Activated T-helper 17 cell treated with anti-CD3 and anti-CD28 coated beads, Interleukin-2, amount 50 U/mL, for 72 hours (primary cell): Measurements from ENCODE around the gene PTPRM. TPM values are rescaled to one million over a fixed set of nuclear protein-coding genes. Genes with fewer than 3 reads are reported as not detected.

Experiments
- ATAC-seq: fragments of 150-1000 bp; cut with Tn5 transposase; replicated peaks from 2 replicates; pipeline ENCODE4 v1.10.0; 2021; ENCODE audit warnings: mild to moderate bottlenecking, moderate library complexity
- H3K27ac Mint-ChIP-seq: one replicate; pipeline ENCODE4 v1.8.0; 2022; ENCODE audit warnings: mixed read lengths
- H3K27me3 Mint-ChIP-seq: one replicate; pipeline ENCODE4 v1.8.0; 2022; ENCODE audit warnings: mixed read lengths
- H3K36me3 Mint-ChIP-seq: one replicate; pipeline ENCODE4 v1.8.0; 2022; ENCODE audit warnings: low read depth, mild to moderate bottlenecking, mixed read lengths
- H3K4me1 Mint-ChIP-seq: one replicate; pipeline ENCODE4 v1.8.0; 2022; ENCODE audit warnings: mixed read lengths
- H3K4me3 Mint-ChIP-seq: one replicate; pipeline ENCODE4 v1.8.0; 2022; ENCODE audit warnings: mild to moderate bottlenecking, mixed read lengths
- H3K9me3 Mint-ChIP-seq: one replicate; pipeline ENCODE4 v1.8.0; 2022; ENCODE audit warnings: mixed read lengths
- total RNA-seq, 2 donors: library from RNA; stranded (reverse); gene quantifications; one replicate each; pipeline ENCODE4 v1.2.3, GENCODE V29; 2022

Gene PTPRM
- total RNA-seq, 2 donors from 2014 or later = 7.5 to 24.5 TPM

GRCh38 chr18:8319798-8320489, 752.8 kb downstream of the PTPRM start:
- ATAC-seq = no peak
- Mint-ChIP-seq H3K27ac (no peak overlapping the region), H3K4me3 (no peak overlapping the region), H3K27me3 (no peaks in the 10 kb centered on the region), H3K9me3 (peaks cover 11% of the 10 kb centered on the region), H3K36me3 (no peaks in the 10 kb centered on the region), H3K4me1 (no peaks in the 10 kb centered on the region)

DNA sequence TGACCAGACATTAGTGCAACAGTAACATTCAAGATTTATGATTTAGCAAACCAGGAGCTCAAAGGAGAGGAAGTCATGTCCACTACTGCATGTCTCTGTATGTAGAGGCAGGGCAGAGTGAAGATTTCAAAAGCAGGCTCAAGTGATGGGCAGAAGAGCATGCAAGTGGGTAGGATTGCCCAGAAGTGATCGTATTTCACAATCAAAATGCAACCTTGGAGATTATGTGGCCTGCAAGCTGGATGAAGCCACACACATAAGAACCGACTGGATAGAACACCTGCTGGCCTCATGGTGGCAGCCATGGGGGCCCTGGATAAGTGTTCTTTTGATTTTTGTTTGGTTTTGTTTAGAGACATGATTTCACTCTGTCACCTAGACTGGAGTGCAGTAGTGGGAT, 755.4 kb downstream of the PTPRM start:
- H3K36me3 Mint-ChIP-seq = no peaks in the 10 kb centered on the region
- H3K9me3 Mint-ChIP-seq = peaks cover 11% of the 10 kb centered on the region
- no peak overlapping the region for H3K4me3 Mint-ChIP-seq
- ATAC-seq = no peak
- no peaks in the 10 kb centered on the region for H3K27me3 Mint-ChIP-seq
- H3K27ac Mint-ChIP-seq = no peak overlapping the region
- H3K4me1 Mint-ChIP-seq = no peaks in the 10 kb centered on the region

DNA sequence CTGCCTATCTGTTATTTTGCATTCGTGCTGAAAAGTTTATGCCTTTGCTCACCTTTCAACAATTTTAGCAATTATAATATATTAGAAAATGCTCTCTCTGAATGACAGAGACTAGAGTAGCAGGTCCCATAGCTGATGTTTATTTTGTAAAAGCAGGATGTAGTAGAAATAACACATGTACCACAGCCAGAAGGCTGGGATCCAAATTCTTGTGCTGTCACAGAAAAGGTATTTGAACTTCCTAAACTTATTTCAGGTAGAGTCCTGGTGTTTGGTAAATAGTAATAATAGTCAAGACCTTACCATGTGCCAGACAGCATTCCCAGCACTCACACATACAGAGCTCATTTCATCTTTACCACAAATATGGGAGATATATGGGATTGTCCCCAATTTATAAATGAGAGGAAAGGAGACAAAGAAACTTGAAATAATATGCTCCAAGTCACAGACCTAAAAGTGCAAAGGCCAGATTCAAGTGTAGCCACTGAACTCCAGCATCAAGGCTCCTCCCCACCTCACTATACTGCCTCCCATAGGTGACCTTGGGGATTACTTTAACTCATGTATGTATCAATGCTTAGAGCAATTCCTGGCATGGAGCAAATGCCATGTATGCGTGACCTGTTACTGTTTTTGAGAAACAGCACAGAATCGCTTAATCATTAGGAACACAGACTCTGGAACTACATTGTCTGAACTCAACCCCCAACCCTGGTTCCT, 757.4 kb downstream of the PTPRM start:
- Mint-ChIP-seq H3K27ac (no peak overlapping the region), H3K4me1 (no peaks in the 10 kb centered on the region), H3K27me3 (no peaks in the 10 kb centered on the region), H3K36me3 (no peaks in the 10 kb centered on the region), H3K9me3 (peaks cover 6% of the 10 kb centered on the region), H3K4me3 (no peak overlapping the region)
- ATAC-seq = no peak

DNA sequence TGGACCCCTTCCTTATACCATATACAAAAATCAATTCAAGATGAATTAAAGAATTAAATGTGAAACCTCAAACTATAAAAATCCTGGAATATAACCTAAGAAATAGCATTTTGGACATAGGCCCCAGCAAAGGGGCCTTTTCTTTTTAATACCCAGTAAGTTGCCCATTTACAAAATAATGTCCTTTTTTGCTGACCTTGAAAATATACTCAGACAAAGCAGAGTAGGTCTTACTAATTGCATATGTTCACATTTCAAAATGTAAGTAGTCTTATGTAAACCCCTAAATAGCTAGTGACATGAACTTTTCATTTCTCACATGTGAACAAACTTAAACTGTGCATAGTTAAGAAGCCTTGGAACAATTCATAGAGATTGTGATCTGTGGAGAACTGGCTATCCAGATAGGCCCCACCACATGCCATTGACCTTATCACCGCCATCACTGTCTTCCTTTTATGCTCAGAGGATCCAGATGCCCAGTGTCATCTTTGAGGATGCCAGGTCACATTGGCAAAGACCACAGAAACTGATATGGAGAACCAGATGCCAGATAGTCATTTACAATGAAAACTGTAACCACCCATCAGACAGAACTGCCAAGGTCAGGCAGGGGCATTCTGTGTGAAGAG, 759.8 kb downstream of the PTPRM start:
- H3K9me3 Mint-ChIP-seq = no peaks in the 10 kb centered on the region
- no peaks in the 10 kb centered on the region for H3K4me1 Mint-ChIP-seq
- ATAC-seq = no peak
- no peaks in the 10 kb centered on the region for H3K36me3 Mint-ChIP-seq
- no peak overlapping the region for H3K4me3 Mint-ChIP-seq
- H3K27me3 Mint-ChIP-seq = no peaks in the 10 kb centered on the region
- H3K27ac Mint-ChIP-seq = no peak overlapping the region

- Mint-ChIP-seq H3K36me3 (no peaks in the 10 kb centered on the region), H3K27me3 (no peaks in the 10 kb centered on the region), H3K9me3 (no peaks in the 10 kb centered on the region), H3K27ac (no peak overlapping the region), H3K4me3 (no peak overlapping the region), H3K4me1 (no peaks in the 10 kb centered on the region)
- no peak for ATAC-seq
Observed at GRCh38 chr18:8328126-8328525, 761.0 kb downstream of the PTPRM start.

- Mint-ChIP-seq H3K27me3 (no peaks in the 10 kb centered on the region), H3K4me3 (no peak overlapping the region), H3K4me1 (no peaks in the 10 kb centered on the region), H3K27ac (no peak overlapping the region), H3K9me3 (no peaks in the 10 kb centered on the region), H3K36me3 (no peaks in the 10 kb centered on the region)
- no peak for ATAC-seq
Observed at GRCh38 chr18:8329186-8329771, 762.2 kb downstream of the PTPRM start.

DNA sequence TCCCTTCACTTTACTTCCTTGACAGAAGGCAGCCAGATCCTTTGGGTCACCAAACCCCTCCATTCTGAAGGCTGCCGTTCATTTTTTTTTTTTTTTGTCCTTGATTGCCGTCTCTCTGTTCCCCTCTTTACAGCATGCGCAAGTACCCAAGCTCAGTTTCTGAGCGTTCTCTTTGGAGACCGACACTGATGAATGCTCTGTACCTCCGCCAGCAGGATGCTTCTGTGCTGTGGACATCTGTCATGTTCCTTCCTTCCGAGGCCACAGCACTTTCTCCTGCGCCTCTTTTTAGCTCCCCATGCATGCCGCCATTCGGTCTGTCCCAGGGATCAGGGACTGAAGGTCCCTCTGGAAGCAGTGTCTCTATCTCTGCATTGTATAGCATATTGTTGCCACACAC, 763.5 kb downstream of the PTPRM start:
- no peaks in the 10 kb centered on the region for H3K27me3 Mint-ChIP-seq

GRCh38 chr18:8332286-8332685, 765.2 kb downstream of the PTPRM start:
- no peaks in the 10 kb centered on the region for H3K36me3 Mint-ChIP-seq
- no peaks in the 10 kb centered on the region for H3K9me3 Mint-ChIP-seq

More for the DNA sequence above, 763.5 kb downstream of the PTPRM start:
- no peaks in the 10 kb centered on the region for H3K9me3 Mint-ChIP-seq
- no peaks in the 10 kb centered on the region for H3K36me3 Mint-ChIP-seq
- H3K4me1 Mint-ChIP-seq = no peaks in the 10 kb centered on the region
- ATAC-seq = no peak
- no peak overlapping the region for H3K27ac Mint-ChIP-seq
- H3K4me3 Mint-ChIP-seq = no peak overlapping the region

GRCh38 chr18:8333961-8334360, 766.8 kb downstream of the PTPRM start:
- H3K9me3 Mint-ChIP-seq = no peaks in the 10 kb centered on the region
- no peak for ATAC-seq
- H3K4me1 Mint-ChIP-seq = no peaks in the 10 kb centered on the region
- no peaks in the 10 kb centered on the region for H3K27me3 Mint-ChIP-seq
- H3K4me3 Mint-ChIP-seq = no peak overlapping the region
- H3K36me3 Mint-ChIP-seq = no peaks in the 10 kb centered on the region
- no peak overlapping the region for H3K27ac Mint-ChIP-seq

More at GRCh38 chr18:8332286-8332685, 765.2 kb downstream of the PTPRM start:
- no peak overlapping the region for H3K27ac Mint-ChIP-seq
- H3K4me1 Mint-ChIP-seq = no peaks in the 10 kb centered on the region
- no peak for ATAC-seq
- H3K27me3 Mint-ChIP-seq = no peaks in the 10 kb centered on the region
- H3K4me3 Mint-ChIP-seq = no peak overlapping the region

DNA sequence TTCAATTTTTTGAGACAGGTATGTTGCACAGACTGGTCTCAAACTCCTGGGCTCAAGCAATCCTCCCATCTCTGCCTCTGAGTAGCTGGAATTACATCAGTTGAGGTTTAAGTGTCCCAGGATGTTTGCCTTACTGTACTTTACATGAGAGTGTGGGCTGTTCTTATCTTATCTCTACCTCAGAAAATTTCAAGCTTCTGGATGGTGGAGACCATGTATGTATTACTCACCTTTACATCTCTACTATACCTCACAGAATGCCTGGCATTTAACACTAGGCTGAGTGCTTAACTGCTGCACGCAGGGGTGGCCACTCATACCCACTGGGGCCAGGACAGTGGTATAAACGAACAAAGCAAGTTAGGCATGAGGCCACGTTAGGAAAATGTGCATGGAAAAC, 770.1 kb downstream of the PTPRM start:
- H3K4me1 Mint-ChIP-seq = no peaks in the 10 kb centered on the region
- no peaks in the 10 kb centered on the region for H3K9me3 Mint-ChIP-seq
- H3K36me3 Mint-ChIP-seq = no peaks in the 10 kb centered on the region
- H3K4me3 Mint-ChIP-seq = no peak overlapping the region
- H3K27me3 Mint-ChIP-seq = no peaks in the 10 kb centered on the region
- no peak for ATAC-seq
- no peak overlapping the region for H3K27ac Mint-ChIP-seq

- no peaks in the 10 kb centered on the region for H3K9me3 Mint-ChIP-seq
- H3K27me3 Mint-ChIP-seq = no peaks in the 10 kb centered on the region
- ATAC-seq = no peak
- no peaks in the 10 kb centered on the region for H3K4me1 Mint-ChIP-seq
- H3K36me3 Mint-ChIP-seq = no peaks in the 10 kb centered on the region
- no peak overlapping the region for H3K27ac Mint-ChIP-seq
- no peak overlapping the region for H3K4me3 Mint-ChIP-seq
Observed at GRCh38 chr18:8339210-8339609, 772.1 kb downstream of the PTPRM start.

- no peaks in the 10 kb centered on the region for H3K27me3 Mint-ChIP-seq
- no peak overlapping the region for H3K27ac Mint-ChIP-seq
- no peaks in the 10 kb centered on the region for H3K4me1 Mint-ChIP-seq
- no peak overlapping the region for H3K4me3 Mint-ChIP-seq
- no peaks in the 10 kb centered on the region for H3K36me3 Mint-ChIP-seq
- no peaks in the 10 kb centered on the region for H3K9me3 Mint-ChIP-seq
- ATAC-seq = no peak
Observed at GRCh38 chr18:8339952-8340351, 772.8 kb downstream of the PTPRM start.

- H3K4me3 Mint-ChIP-seq = no peak overlapping the region
- no peak for ATAC-seq
- no peaks in the 10 kb centered on the region for H3K9me3 Mint-ChIP-seq
- no peaks in the 10 kb centered on the region for H3K36me3 Mint-ChIP-seq
- no peaks in the 10 kb centered on the region for H3K4me1 Mint-ChIP-seq
- H3K27me3 Mint-ChIP-seq = no peaks in the 10 kb centered on the region
- H3K27ac Mint-ChIP-seq = no peak overlapping the region
Observed at GRCh38 chr18:8341481-8342230, 774.5 kb downstream of the PTPRM start.

- no peak overlapping the region for H3K4me3 Mint-ChIP-seq
- H3K36me3 Mint-ChIP-seq = no peaks in the 10 kb centered on the region
- no peaks in the 10 kb centered on the region for H3K4me1 Mint-ChIP-seq
- no peak overlapping the region for H3K27ac Mint-ChIP-seq
- no peaks in the 10 kb centered on the region for H3K9me3 Mint-ChIP-seq
- no peak for ATAC-seq
- no peaks in the 10 kb centered on the region for H3K27me3 Mint-ChIP-seq
Observed at GRCh38 chr18:8348051-8348720, 781.1 kb downstream of the PTPRM start.
